Spleen (tissue), 7 donors: ENCODE data around the gene PLD4.

Experiments used
- CTCF ChIP-seq, 11 experiments: fragments of 200-600 bp in 7 of 11; fragments of 450-650 bp in 4 of 11; sonication (generic) in 4 of 11; IDR thresholded peaks in 8 of 11; conservative IDR thresholded peaks in 3 of 11; 1 replicate in 7 of 11; 2 replicates in 4 of 11; pipeline versions ENCODE4 v1.4.0 to v1.8.0; 2016 to 2021; ENCODE audit warnings: antibody characterized with exemption in 11 of 11, inconsistent platforms in 4 of 11, mild to moderate bottlenecking in 1 of 11
- POLR2A ChIP-seq, 3 donors: fragments of 450-650 bp; IDR thresholded peaks; one replicate each; pipeline ENCODE4 v1.5.1; 2017; ENCODE audit warnings: antibody characterized with exemption in 3 of 3, mild to moderate bottlenecking in 1 of 3
- donor health status: DM: no; HTN: no; CAD: no; lungs with moderate emphysema.
- donor health status: DM: no; HTN: no; CAD: no.
- donor health status: DM: no; HTN: no; CAD: no.

- no peak for TF ChIP-seq CTCF (IDR thresholded peaks at IDR 0.05 in 8 of 11, conservative IDR thresholded peaks at IDR 0.05 in 3 of 11)
- TF ChIP-seq POLR2A (IDR thresholded peaks at IDR 0.05) = no peak
These were observed 45.3 kb upstream of the PLD4 start for GRCh38 chr14:104879201-104879982.
